Naive thymus-derived CD8-positive, alpha-beta T cell (primary cell): ENCODE data around the gene ASIC5. TPM values are rescaled to one million over a fixed set of nuclear protein-coding genes. Genes with fewer than 3 reads are reported as not detected.
A peak's percentile ranks its signal among the peaks of the same experiment; 100 is the strongest.

Experiments used
- ATAC-seq, 2 donors: fragments of 150-1000 bp; cut with Tn5 transposase in 1 of 2; sonication (Bioruptor Pico), chemical (Tn5 transposase) in 1 of 2; 1 replicate in 1 of 2; 2 replicates in 1 of 2; pipeline ENCODE4 v1.10.0; 2021; ENCODE audit warnings: mild to moderate bottlenecking in 2 of 2, moderate library complexity in 2 of 2
- POLR2A ChIA-PET: fragments of 350-600 bp; sonication (Branson Sonifier 250); formaldehyde crosslinking; loops from one replicate; lab custom pipeline; 2021; ENCODE audit warnings: antibody characterized with exemption; lab: Charles Lee
- DNase-seq, 10 donors: peaks; one replicate each; pipeline versions ENCODE4 v3.0.0 to v3.0.0-alpha.2; 2020 to 2022
- H3K27ac Mint-ChIP-seq, 10 donors: one replicate each; pipeline ENCODE4 v1.8.0; 2020 to 2022; ENCODE audit warnings: mild to moderate bottlenecking in 10 of 10, mixed read lengths in 10 of 10, moderate library complexity in 4 of 10, inconsistent platforms in 1 of 10
- H3K27me3 Mint-ChIP-seq, 5 donors: one replicate each; pipeline ENCODE4 v1.8.0; 2021 to 2022; ENCODE audit warnings: mixed read lengths in 5 of 5
- H3K36me3 Mint-ChIP-seq, 3 donors: one replicate each; pipeline ENCODE4 v1.8.0; 2020 to 2022; ENCODE audit warnings: mixed read lengths in 3 of 3, mild to moderate bottlenecking in 2 of 3, inconsistent platforms in 1 of 3
- H3K4me1 Mint-ChIP-seq, 4 donors: one replicate each; pipeline ENCODE4 v1.8.0; 2021 to 2022; ENCODE audit warnings: mixed read lengths in 4 of 4
- H3K4me3 Mint-ChIP-seq, 10 donors: one replicate each; pipeline ENCODE4 v1.8.0; 2020 to 2022; ENCODE audit warnings: mild to moderate bottlenecking in 10 of 10, mixed read lengths in 10 of 10, moderate library complexity in 6 of 10, inconsistent platforms in 1 of 10
- H3K9me3 Mint-ChIP-seq, 9 donors: one replicate each; pipeline ENCODE4 v1.8.0; 2020 to 2022; ENCODE audit warnings: mixed read lengths in 9 of 9, mild to moderate bottlenecking in 3 of 9, inconsistent platforms in 1 of 9, moderate library complexity in 1 of 9
- polyA plus RNA-seq, 3 donors: library from polyadenylated mRNA; unstranded; fragments of 300-500 nt; fragmentation: Illumina TruSeq; gene quantifications; one replicate each; pipeline ENCODE4 v1.2.3, GENCODE V29; 2021
- total RNA-seq, 8 experiments: library from RNA in 2 of 8; stranded (reverse) in 2 of 8; gene quantifications; one replicate each; pipeline ENCODE4 v1.2.3 and lab custom pipeline; 2021 to 2026

The ASIC5 gene
- total and polyA plus RNA-seq, 5 experiments from 2014 or later: not detected

GRCh38 chr4:155789391-155789790, 76.7 kb downstream of the ASIC5 start:
- Mint-ChIP-seq H3K4me3 (no peak overlapping the region), H3K4me1 (peaks cover 2 to 6% (median 2%) of the 10 kb centered on the region in 4 donors), H3K9me3 (no peaks in the 10 kb centered on the region), H3K27ac (no peak overlapping the region), H3K36me3 (no peaks in the 10 kb centered on the region), H3K27me3 (peaks cover 0 to 17% (median 0%) of the 10 kb centered on the region in 5 donors)
- POLR2A ChIA-PET: no interaction called here
- ATAC-seq (no peak), DNase-seq (no peak)

GRCh38 chr4:155787113-155787710, 78.9 kb downstream of the ASIC5 start:
- ATAC-seq (peak; percentile 56 to 63), DNase-seq (peak in 4 of 10 donors; percentile 2 to 39 (median 12))
- Mint-ChIP-seq H3K4me3 (no peak overlapping the region), H3K4me1 (peaks cover 2 to 6% (median 2%) of the 10 kb centered on the region in 4 donors), H3K36me3 (no peaks in the 10 kb centered on the region), H3K9me3 (no peaks in the 10 kb centered on the region), H3K27ac (peak overlapping the region in 1 of 10 donors; percentile 26), H3K27me3 (peaks cover 0 to 17% (median 0%) of the 10 kb centered on the region in 5 donors)
- POLR2A ChIA-PET: no interaction called here

- Mint-ChIP-seq H3K9me3 (no peaks in the 10 kb centered on the region), H3K4me3 (no peak overlapping the region), H3K4me1 (peaks cover 2 to 6% (median 2%) of the 10 kb centered on the region in 4 donors), H3K27me3 (peaks cover 0 to 17% (median 0%) of the 10 kb centered on the region in 5 donors), H3K27ac (no peak overlapping the region), H3K36me3 (no peaks in the 10 kb centered on the region)
- ATAC-seq (no peak), DNase-seq (no peak)
- POLR2A ChIA-PET: no interaction called here
Measured at GRCh38 chr4:155785828-155786227, 80.2 kb downstream of the ASIC5 start.

DNA sequence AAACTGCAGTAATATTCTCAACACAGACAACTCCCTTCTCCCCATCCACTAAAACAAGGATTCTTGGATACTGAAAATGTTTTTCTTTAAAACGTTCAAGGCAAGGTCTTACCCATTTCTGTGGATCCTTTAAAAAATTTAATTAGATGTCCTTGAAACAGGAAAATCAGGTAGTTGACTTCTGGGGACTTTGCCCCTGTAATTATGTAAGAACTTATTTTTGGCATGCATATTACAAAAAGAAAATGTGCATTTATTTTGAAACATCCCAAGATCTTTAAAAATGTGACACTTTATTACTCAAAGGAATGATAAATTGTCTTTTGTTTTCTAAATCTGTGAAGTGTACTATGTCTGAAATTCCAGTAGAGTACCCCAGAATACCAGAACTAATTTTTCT, 81.4 kb downstream of the ASIC5 start:
- peaks cover 0 to 16% (median 2%) of the 10 kb centered on the region in 5 donors for H3K27me3 Mint-ChIP-seq
- H3K27ac Mint-ChIP-seq: no peak overlapping the region
- H3K4me3 Mint-ChIP-seq: no peak overlapping the region
- POLR2A ChIA-PET: no interaction called here
- DNase-seq (no peak), ATAC-seq (no peak)
- no peaks in the 10 kb centered on the region for H3K36me3 Mint-ChIP-seq
- no peaks in the 10 kb centered on the region for H3K9me3 Mint-ChIP-seq
- H3K4me1 Mint-ChIP-seq: peaks cover 1 to 4% (median 2%) of the 10 kb centered on the region in 4 donors

- DNase-seq (no peak), ATAC-seq (no peak)
- POLR2A ChIA-PET: no interaction called here
- Mint-ChIP-seq H3K4me1 (no peaks in the 10 kb centered on the region), H3K4me3 (no peak overlapping the region), H3K36me3 (no peaks in the 10 kb centered on the region), H3K27ac (no peak overlapping the region), H3K9me3 (no peaks in the 10 kb centered on the region), H3K27me3 (peaks cover 0 to 2% (median 0%) of the 10 kb centered on the region in 5 donors)
Measured at GRCh38 chr4:155781249-155781831, 84.7 kb downstream of the ASIC5 start.

DNA sequence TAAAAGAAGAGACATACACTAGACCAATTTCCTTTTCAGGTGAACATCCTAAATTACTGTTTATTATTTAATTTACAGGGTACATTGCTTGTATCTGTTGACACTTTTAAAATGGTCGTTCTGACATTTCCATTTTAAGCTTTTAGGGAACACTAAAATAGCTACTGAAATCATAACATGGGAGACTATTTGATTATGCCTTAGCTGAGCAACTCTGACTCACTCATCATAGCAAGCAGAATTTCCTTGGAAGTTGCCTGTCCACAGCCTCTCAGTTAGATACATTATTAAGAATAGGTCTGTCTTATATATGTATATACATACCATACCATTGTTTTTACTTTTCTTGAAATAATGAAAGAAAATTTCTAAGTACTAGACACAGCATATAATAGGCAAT, 85.3 kb downstream of the ASIC5 start:
- POLR2A ChIA-PET: no interaction called here
- no peak for ATAC-seq
- DNase-seq: no peak
- Mint-ChIP-seq H3K27me3 (peaks cover 0 to 2% (median 0%) of the 10 kb centered on the region in 5 donors), H3K4me1 (no peaks in the 10 kb centered on the region), H3K27ac (no peak overlapping the region), H3K9me3 (no peaks in the 10 kb centered on the region), H3K36me3 (no peaks in the 10 kb centered on the region), H3K4me3 (no peak overlapping the region)

Other genes with a start within 250 kb of the ASIC5 start
- not detected for gene GUCY1A1, start 199.4 kb downstream of the ASIC5 start, total RNA-seq
- gene GUCY1A1, start 199.4 kb downstream of the ASIC5 start, polyA plus RNA-seq: not detected
- not detected for gene GUCY1B1, start 107.3 kb downstream of the ASIC5 start, total RNA-seq
- not detected for gene GUCY1B1, start 107.3 kb downstream of the ASIC5 start, polyA plus RNA-seq
- not detected for gene TDO2, start 37.4 kb upstream of the ASIC5 start, total RNA-seq
- gene TDO2, start 37.4 kb upstream of the ASIC5 start, polyA plus RNA-seq: not detected
- 10 to 100 TPM; 15.2 to 16.5 TPM for gene CTSO, start 87.6 kb upstream of the ASIC5 start, total RNA-seq
- gene CTSO, start 87.6 kb upstream of the ASIC5 start, polyA plus RNA-seq: 10 to 100 TPM; 36.8 to 39.6 (median 38.4) TPM